ENCODE results near the gene LRRC55.

The LRRC55 gene

GRCh38 chr11:57231539-57232253, 49.9 kb downstream of the LRRC55 start:
- in situ Hi-C loops (cut with HindIII; ENCODE audit: low sequenced_read_pairs) = loop anchor here (5.0 kb wide), 1 partner anchor 94 kb away; no protein-coding TSS in a partner anchor

- in situ Hi-C loops (cut with HindIII; ENCODE audit: low sequenced_read_pairs) = loop anchor here (5.0 kb wide), 1 partner anchor 96 kb away; no protein-coding TSS in a partner anchor
Measured at GRCh38 chr11:57233702-57234101, 51.9 kb downstream of the LRRC55 start.

GRCh38 chr11:57235761-57236703, 54.3 kb downstream of the LRRC55 start:
- in situ Hi-C loops (cut with HindIII; ENCODE audit: low sequenced_read_pairs) = no loop called here

- in situ Hi-C loops (cut with HindIII; ENCODE audit: low sequenced_read_pairs) = no loop called here
Measured at GRCh38 chr11:57237204-57237681, 55.5 kb downstream of the LRRC55 start, which contains the start of gene APLNR. Gene APLNR, minus strand, starts transcription at chr11:57237250. Its CDS starts 246 bp downstream, at chr11:57237004.

- in situ Hi-C loops (cut with HindIII; ENCODE audit: low sequenced_read_pairs) = no loop called here
Measured at GRCh38 chr11:57239348-57239747, 57.6 kb downstream of the LRRC55 start.

- in situ Hi-C loops (cut with HindIII; ENCODE audit: low sequenced_read_pairs) = no loop called here
Measured at GRCh38 chr11:57240007-57240406, 58.3 kb downstream of the LRRC55 start.

- in situ Hi-C loops (cut with HindIII; ENCODE audit: low sequenced_read_pairs) = no loop called here
Measured at GRCh38 chr11:57240757-57241156, 59.0 kb downstream of the LRRC55 start.
